Measurements from ENCODE around the gene TMEM132E.

DNA sequence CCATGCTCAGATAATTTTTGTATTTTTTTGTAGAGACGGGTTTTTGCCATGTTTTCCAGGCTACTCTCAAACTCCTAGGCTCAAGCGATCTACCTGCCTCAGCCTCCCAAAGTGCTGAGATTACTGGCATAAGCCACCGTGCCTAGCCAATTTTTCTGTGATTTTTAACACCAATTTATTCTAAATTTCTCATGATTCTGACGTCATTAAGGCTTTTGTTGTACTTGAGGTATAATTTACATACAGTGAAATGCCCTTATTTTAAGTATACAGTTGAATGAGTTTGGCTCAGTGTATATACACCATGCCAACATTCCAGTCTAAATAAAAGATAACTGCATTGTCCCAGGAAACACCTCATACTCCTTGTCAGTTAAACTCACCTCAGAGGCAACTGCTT, 77.4 kb downstream of the TMEM132E start:
- TF ChIP-seq, protein P1, sequence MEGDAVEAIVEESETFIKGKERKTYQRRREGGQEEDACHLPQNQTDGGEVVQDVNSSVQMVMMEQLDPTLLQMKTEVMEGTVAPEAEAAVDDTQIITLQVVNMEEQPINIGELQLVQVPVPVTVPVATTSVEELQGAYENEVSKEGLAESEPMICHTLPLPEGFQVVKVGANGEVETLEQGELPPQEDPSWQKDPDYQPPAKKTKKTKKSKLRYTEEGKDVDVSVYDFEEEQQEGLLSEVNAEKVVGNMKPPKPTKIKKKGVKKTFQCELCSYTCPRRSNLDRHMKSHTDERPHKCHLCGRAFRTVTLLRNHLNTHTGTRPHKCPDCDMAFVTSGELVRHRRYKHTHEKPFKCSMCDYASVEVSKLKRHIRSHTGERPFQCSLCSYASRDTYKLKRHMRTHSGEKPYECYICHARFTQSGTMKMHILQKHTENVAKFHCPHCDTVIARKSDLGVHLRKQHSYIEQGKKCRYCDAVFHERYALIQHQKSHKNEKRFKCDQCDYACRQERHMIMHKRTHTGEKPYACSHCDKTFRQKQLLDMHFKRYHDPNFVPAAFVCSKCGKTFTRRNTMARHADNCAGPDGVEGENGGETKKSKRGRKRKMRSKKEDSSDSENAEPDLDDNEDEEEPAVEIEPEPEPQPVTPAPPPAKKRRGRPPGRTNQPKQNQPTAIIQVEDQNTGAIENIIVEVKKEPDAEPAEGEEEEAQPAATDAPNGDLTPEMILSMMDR (IDR thresholded peaks at IDR 0.05; ENCODE audit: low read length) = no peak
- TF ChIP-seq EZH2 (IDR thresholded peaks at IDR 0.05; ENCODE audit: borderline replicate concordance, low read length) = no peak
